ENCODE results near the gene CBLL2. TPM values are rescaled to one million over a fixed set of nuclear protein-coding genes. Genes with fewer than 3 reads are reported as not detected.

The CBLL2 gene
- total RNA-seq, 1 experiment from 2014 or later: not detected

DNA sequence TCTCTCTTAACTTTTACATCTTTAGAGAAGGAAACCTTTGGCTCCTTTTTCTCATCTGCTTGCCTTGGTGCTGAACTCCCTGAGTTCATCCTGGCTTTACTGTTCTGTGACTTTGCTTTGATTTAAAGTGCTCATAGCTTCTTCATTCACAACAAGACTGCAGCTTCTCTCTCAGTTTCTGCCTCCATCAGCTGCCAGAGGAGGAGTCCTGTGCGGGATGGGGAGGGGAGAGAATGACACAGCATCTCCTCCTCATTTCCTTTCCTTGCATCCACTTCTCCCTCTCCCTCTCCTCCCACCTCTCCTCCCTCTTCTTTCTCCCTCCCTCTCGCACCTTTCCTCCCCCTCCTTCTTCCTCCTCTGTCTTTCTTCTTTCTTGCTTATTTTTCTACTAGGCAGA is 42.0 kb downstream of the CBLL2 start:
- no peak overlapping the region for H3K9ac ChIP-seq (ENCODE audit: low read length)
- H4K20me1 ChIP-seq (ENCODE audit: insufficient read depth): no peaks in the 10 kb centered on the region
- H3K27me3 ChIP-seq (ENCODE audit: insufficient read depth, low read length): no peaks in the 10 kb centered on the region
- intact Hi-C loops (cut with micrococcal nuclease): no loop called here
- peak overlapping the region; percentile 44 for H3K4me2 ChIP-seq (ENCODE audit: low read length)
- RAD21 ChIA-PET (ENCODE audit: low non-redundant PET in 1 of 2, low total read pairs in 2 of 2, uncharacterized antibody in 2 of 2, unreplicated experiment in 2 of 2): no interaction called here
- H3K4me1 ChIP-seq (ENCODE audit: control insufficient read depth in 1 of 2, insufficient read depth in 2 of 2, low read length in 2 of 2): peaks cover 2 to 15% of the 10 kb centered on the region in 2 experiments; a peak in 2 of 4 replicates
- no peaks in the 10 kb centered on the region for H3K9me3 ChIP-seq (ENCODE audit: control insufficient read depth in 1 of 2, insufficient read depth in 1 of 2, low read depth in 1 of 2, low read length in 2 of 2)
- no peak for DNase-seq (ENCODE audit: low read depth, low spot score)
- BruUV-seq (replicated peaks): no TSS peak
- POLR2A ChIA-PET: no interaction called here
- no peaks in the 10 kb centered on the region for H3K36me3 ChIP-seq (ENCODE audit: control insufficient read depth in 1 of 2, insufficient read depth in 2 of 2, low read length in 2 of 2)
- H3K27ac ChIP-seq (ENCODE audit: low read depth, low read length): no peak overlapping the region
- TF ChIP-seq POLR2AphosphoS5 (IDR thresholded peaks at IDR 0.05; ENCODE audit: low read depth, low read length) (no peak), REST (IDR thresholded peaks at IDR 0.05; ENCODE audit: low read depth) (no peak), ZFX (IDR thresholded peaks at IDR 0.05) (no peak), ZNF274 (IDR thresholded peaks at IDR 0.05; ENCODE audit: low read depth, low read length) (no peak)
- CTCF ChIA-PET: no interaction called here
- H3K9me2 ChIP-seq (ENCODE audit: insufficient read depth): no peaks in the 10 kb centered on the region
- H2AFZ ChIP-seq (ENCODE audit: low read depth, low read length, poor library complexity, severe bottlenecking): peak overlapping the region; percentile 61
- ATAC-seq: peak; percentile 66
- H3K79me2 ChIP-seq (ENCODE audit: insufficient read depth, low read length): no peaks in the 10 kb centered on the region
- no peak overlapping the region for H3K4me3 ChIP-seq (replicated peaks in 1 of 2; ENCODE audit: low read depth in 1 of 2, low read length in 2 of 2)

- BruUV-seq (replicated peaks): no TSS peak
- Histone ChIP-seq H3K4me2 (ENCODE audit: low read length) (peak overlapping the region; percentile 44), H3K9me2 (ENCODE audit: insufficient read depth) (no peaks in the 10 kb centered on the region), H3K4me3 (replicated peaks in 1 of 2; ENCODE audit: low read depth in 1 of 2, low read length in 2 of 2) (no peak overlapping the region), H3K79me2 (ENCODE audit: insufficient read depth, low read length) (no peaks in the 10 kb centered on the region), H3K9me3 (ENCODE audit: control insufficient read depth in 1 of 2, insufficient read depth in 1 of 2, low read depth in 1 of 2, low read length in 2 of 2) (no peaks in the 10 kb centered on the region), H3K4me1 (ENCODE audit: control insufficient read depth in 1 of 2, insufficient read depth in 2 of 2, low read length in 2 of 2) (peaks cover 2 to 15% of the 10 kb centered on the region in 2 experiments; a peak in 2 of 4 replicates), H3K27me3 (ENCODE audit: insufficient read depth, low read length) (no peaks in the 10 kb centered on the region), H2AFZ (ENCODE audit: low read depth, low read length, poor library complexity, severe bottlenecking) (peak overlapping the region; percentile 61), H3K27ac (ENCODE audit: low read depth, low read length) (no peak overlapping the region), H3K36me3 (ENCODE audit: control insufficient read depth in 1 of 2, insufficient read depth in 2 of 2, low read length in 2 of 2) (no peaks in the 10 kb centered on the region), H4K20me1 (ENCODE audit: insufficient read depth) (no peaks in the 10 kb centered on the region), H3K9ac (ENCODE audit: low read length) (no peak overlapping the region)
- ATAC-seq (no peak), DNase-seq (ENCODE audit: low read depth, low spot score) (no peak)
- ChIA-PET POLR2A (no interaction called here), RAD21 (ENCODE audit: low non-redundant PET in 1 of 2, low total read pairs in 2 of 2, uncharacterized antibody in 2 of 2, unreplicated experiment in 2 of 2) (no interaction called here), CTCF (no interaction called here)
- intact Hi-C loops (cut with micrococcal nuclease): no loop called here
- TF ChIP-seq FOSL1 (IDR thresholded peaks at IDR 0.05; ENCODE audit: low read depth): no peak
- TF ChIP-seq RAD21 (IDR thresholded peaks at IDR 0.05; ENCODE audit: low read depth): no peak
- TF ChIP-seq, protein P1, sequence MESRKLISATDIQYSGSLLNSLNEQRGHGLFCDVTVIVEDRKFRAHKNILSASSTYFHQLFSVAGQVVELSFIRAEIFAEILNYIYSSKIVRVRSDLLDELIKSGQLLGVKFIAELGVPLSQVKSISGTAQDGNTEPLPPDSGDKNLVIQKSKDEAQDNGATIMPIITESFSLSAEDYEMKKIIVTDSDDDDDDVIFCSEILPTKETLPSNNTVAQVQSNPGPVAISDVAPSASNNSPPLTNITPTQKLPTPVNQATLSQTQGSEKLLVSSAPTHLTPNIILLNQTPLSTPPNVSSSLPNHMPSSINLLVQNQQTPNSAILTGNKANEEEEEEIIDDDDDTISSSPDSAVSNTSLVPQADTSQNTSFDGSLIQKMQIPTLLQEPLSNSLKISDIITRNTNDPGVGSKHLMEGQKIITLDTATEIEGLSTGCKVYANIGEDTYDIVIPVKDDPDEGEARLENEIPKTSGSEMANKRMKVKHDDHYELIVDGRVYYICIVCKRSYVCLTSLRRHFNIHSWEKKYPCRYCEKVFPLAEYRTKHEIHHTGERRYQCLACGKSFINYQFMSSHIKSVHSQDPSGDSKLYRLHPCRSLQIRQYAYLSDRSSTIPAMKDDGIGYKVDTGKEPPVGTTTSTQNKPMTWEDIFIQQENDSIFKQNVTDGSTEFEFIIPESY (IDR thresholded peaks at IDR 0.05; ENCODE audit: extremely low read depth, insufficient replicate concordance, low read length): no peak
- no peak for TF ChIP-seq SIN3A (IDR thresholded peaks at IDR 0.05; ENCODE audit: low read depth)
- no peak for TF ChIP-seq POLR2A (IDR thresholded peaks at IDR 0.05; ENCODE audit: borderline replicate concordance, extremely low read depth, insufficient read depth, insufficient read length)
- no peak for TF ChIP-seq EZH2phosphoT487 (IDR thresholded peaks at IDR 0.05; ENCODE audit: borderline replicate concordance)
- no peak for TF ChIP-seq ZFX (IDR thresholded peaks at IDR 0.05)
- no peak for TF ChIP-seq EZH2 (IDR thresholded peaks at IDR 0.05)
- no peak for TF ChIP-seq ELF1 (IDR thresholded peaks at IDR 0.05; ENCODE audit: borderline replicate concordance, low read depth)
- TF ChIP-seq CBX3 (IDR thresholded peaks at IDR 0.05; ENCODE audit: low read depth): no peak
- no peak for TF ChIP-seq SRF (IDR thresholded peaks at IDR 0.05; ENCODE audit: low read depth)
- no peak for TF ChIP-seq TCF7L2 (IDR thresholded peaks at IDR 0.05; ENCODE audit: borderline replicate concordance, extremely low read depth, insufficient read depth, insufficient read length)
- TF ChIP-seq CEBPB (IDR thresholded peaks at IDR 0.05; ENCODE audit: low read depth): no peak
- TF ChIP-seq, protein P2, sequence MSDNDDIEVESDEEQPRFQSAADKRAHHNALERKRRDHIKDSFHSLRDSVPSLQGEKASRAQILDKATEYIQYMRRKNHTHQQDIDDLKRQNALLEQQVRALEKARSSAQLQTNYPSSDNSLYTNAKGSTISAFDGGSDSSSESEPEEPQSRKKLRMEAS (IDR thresholded peaks at IDR 0.05): no peak
Observed at GRCh38 chrX:22315151-22315550, 42.4 kb downstream of the CBLL2 start.

All from HCT116 (cell line).